ENCODE results near the gene ACTG1.

ACTG1 gene

GRCh38 chr17:81460856-81461460 lies 51.6 kb downstream of the ACTG1 start:
- no peak for FAIRE-seq
- TF ChIP-seq POLR2AphosphoS5 (IDR thresholded peaks at IDR 0.05; ENCODE audit: low read depth, low read length): no peak
- TF ChIP-seq POLR2A (IDR thresholded peaks at IDR 0.05; ENCODE audit: low read depth, low read length): no peak
- no peak for TF ChIP-seq TAF1 (IDR thresholded peaks at IDR 0.05; ENCODE audit: low read depth, low read length)
- TF ChIP-seq PAX5 (IDR thresholded peaks at IDR 0.05; ENCODE audit: insufficient read depth, low read length, severe bottlenecking): no peak
- no peak for TF ChIP-seq POU2F2 (IDR thresholded peaks at IDR 0.05; ENCODE audit: low read depth, low read length)
- no peak for TF ChIP-seq SPI1 (IDR thresholded peaks at IDR 0.05; ENCODE audit: low read depth, low read length)
- DNase-seq (ENCODE audit: insufficient read length, low spot score): no peak
